Hematopoietic multipotent progenitor cell (in vitro differentiated cells): Measurements from ENCODE around the gene SLC1A7. TPM values are rescaled to one million over a fixed set of nuclear protein-coding genes. Genes with fewer than 3 reads are reported as not detected.

ENCODE experiments used
- DNase-seq, 3 donors: peaks; one replicate each; pipeline ENCODE4 v3.0.0-alpha.2; 2011 to 2015; ENCODE audit warnings: low read depth in 2 of 3, low spot score in 2 of 3
- total RNA-seq: library from RNA; depleted of rRNA; stranded (reverse); fragments of >200 nt; gene quantifications from one replicate; pipeline ENCODE4 v1.2.3, GENCODE V29; 2012

SLC1A7 gene
- total RNA-seq, 1 donor: not detected

DNA sequence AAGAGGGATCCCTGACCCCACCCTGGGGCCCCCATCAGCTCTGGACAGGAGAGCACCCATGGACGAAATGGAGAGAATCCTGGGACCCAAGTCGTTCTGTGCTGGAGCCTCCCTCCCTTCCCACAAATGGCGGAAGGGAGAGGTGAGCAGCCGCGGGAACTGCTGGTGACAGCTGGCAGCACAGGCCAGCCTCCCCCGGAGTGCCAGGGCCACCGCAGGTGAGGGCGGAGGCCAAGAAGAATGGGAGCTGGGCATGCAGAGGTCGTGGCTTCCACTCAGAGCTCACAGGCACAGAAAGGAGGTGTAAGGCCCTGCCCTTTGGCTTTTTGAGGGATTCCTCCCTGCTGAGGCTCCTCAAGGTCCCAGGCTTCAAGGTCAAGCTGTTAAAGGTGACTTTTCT lies 24.6 kb downstream of the SLC1A7 start:
- DNase-seq: no peak

- DNase-seq: no peak
Observed at GRCh38 chr1:53116933-53117600, 25.4 kb downstream of the SLC1A7 start.

DNA sequence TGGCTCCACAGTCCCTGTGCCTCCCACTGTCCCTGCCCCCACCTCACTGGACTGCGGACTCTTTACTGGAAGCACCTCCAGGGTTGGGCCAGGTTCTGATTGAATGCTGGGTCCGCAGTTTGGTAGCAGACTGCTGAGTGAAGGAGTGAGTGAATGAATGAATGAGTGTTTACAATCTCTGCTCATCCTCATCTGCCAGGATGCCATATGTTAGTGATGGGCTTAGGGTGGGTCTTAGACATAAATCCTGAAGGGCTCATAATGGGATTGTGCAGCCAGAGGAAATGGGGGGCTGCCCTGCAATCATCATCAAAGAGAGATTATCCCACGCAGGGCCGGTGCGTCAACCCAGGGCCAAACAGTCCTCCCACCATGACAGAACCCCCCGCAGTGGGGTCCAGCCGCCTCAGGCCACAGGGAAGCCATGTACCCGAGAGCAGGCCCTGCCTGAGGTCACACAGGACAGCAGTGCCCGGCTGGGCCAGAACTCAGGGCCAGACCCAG lies 26.1 kb downstream of the SLC1A7 start:
- no peak for DNase-seq

GRCh38 chr1:53115403-53116306 lies 26.8 kb downstream of the SLC1A7 start:
- no peak for DNase-seq

- no peak for DNase-seq
Observed at GRCh38 chr1:53114581-53115400, 27.6 kb downstream of the SLC1A7 start.

GRCh38 chr1:53114090-53114489 lies 28.3 kb downstream of the SLC1A7 start:
- DNase-seq: no peak

GRCh38 chr1:53112861-53113260 lies 29.6 kb downstream of the SLC1A7 start:
- DNase-seq: no peak

- DNase-seq: no peak
Observed at GRCh38 chr1:53112271-53112774, 30.1 kb downstream of the SLC1A7 start.

- DNase-seq: no peak
Observed at GRCh38 chr1:53111693-53112092, 30.7 kb downstream of the SLC1A7 start.

GRCh38 chr1:53111073-53111556 lies 31.3 kb downstream of the SLC1A7 start:
- no peak for DNase-seq

GRCh38 chr1:53110370-53111072 lies 31.9 kb downstream of the SLC1A7 start:
- DNase-seq: peak in 2 of 3 donors; percentile 57 to 80

- no peak for DNase-seq
Observed at GRCh38 chr1:53108646-53109580, 33.5 kb downstream of the SLC1A7 start.

- DNase-seq: no peak
Observed at GRCh38 chr1:53107570-53108322, 34.7 kb downstream of the SLC1A7 start.

- DNase-seq: no peak
Observed at GRCh38 chr1:53107090-53107489, 35.3 kb downstream of the SLC1A7 start.

DNA sequence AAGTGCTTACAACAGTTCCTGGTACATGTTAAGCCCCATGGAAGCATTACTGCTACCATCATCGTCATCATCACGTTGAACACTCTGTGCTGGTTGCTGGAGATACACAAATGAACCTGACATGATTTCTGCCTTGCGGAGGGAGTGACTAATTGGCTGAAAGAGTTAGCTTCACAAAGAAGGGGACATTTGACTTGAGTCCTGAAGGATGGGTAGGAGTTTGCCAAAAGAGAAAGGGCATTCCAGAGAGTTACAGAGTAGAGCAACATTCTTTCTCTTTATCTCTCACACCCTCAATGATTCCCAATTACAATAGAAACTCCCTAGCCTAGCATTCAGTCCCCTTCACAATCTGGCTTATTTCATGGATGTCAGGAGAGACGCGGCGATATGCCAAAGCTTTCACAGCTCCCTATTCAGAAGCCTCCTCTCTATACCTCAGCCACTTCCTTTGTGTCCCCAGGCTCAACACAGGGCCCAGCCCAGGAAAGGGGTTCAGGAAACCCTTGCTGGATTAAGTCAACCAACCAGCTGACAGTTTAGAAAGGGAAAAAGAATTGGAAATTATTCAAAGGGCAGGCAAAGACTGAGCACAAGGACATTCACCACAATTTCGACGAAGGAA lies 38.0 kb downstream of the SLC1A7 start:
- no peak for DNase-seq

DNA sequence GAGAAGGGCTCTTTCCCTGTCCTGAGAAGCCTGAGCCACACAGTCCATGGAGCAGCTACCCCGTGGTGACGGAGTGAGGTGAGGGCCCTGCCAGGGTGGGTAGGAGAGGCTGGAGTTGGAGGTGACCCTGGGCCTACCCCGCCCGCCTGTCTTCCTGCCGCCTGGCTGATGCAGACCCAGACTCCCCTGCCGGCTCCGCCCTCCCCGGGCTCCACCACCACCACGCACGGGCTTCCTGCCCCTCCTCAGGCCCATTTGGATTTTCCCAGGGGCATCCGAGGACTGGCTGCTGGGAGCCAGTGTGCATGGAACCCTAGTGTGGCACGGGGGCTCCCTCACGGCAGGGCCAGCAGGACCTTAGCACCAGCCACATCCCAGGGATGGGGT lies 47.9 kb downstream of the SLC1A7 start:
- DNase-seq: no peak

- DNase-seq: no peak
Observed at GRCh38 chr1:53093778-53094532, 48.5 kb downstream of the SLC1A7 start.
